H1 (cell line): ENCODE results near the gene TELO2. TPM values are rescaled to one million over a fixed set of nuclear protein-coding genes. Genes with fewer than 3 reads are reported as not detected.

Source experiments
- ASH2L ChIP-seq: fragments of 200-600, 300-600 bp; sonication (generic); IDR thresholded peaks from one replicate; pipeline ENCODE4 v1.7.1; 2017; ENCODE audit warnings: low read length
- POLR2AphosphoS5 ChIP-seq: IDR thresholded peaks from 2 replicates; pipeline ENCODE4 v1.6.1; 2011; ENCODE audit warnings: low read depth, low read length
- ZNF274 ChIP-seq: IDR thresholded peaks from 2 replicates; pipeline ENCODE4 v1.7.0; 2012; ENCODE audit warnings: low read length, borderline replicate concordance; ENCODE audit errors: extremely low read depth
- polyA plus RNA-seq, 7 experiments: library from polyadenylated mRNA; depleted of rRNA in 3 of 7; stranded (reverse) in 5 of 7; unstranded in 2 of 7; fragments of >200 nt in 5 of 7; fragments of 200-250 nt in 2 of 7; gene quantifications; 1 replicate in 5 of 7; 2 replicates in 1 of 7; 4 replicates in 1 of 7; pipeline versions ENCODE4 v1.2.1 to v1.2.3, GENCODE V29; 2011 to 2013; ENCODE audit warnings: missing spikeins in 2 of 7, mixed read lengths in 2 of 7
- total RNA-seq: library from RNA; stranded (reverse); fragmentation: NEBNext Ultra II Directional; extraction: Animal tissue kit (Norgen Biotek cat#: 25700); gene quantifications from 2 replicates; pipeline ENCODE4 v1.2.1, GENCODE V29; 2021

TELO2 gene
- total and polyA plus RNA-seq, 2 of the 8 experiments (the other 6 are each of a cell fraction or from before 2014, with no cell fraction given), result 39.3 to 64.8 TPM

DNA sequence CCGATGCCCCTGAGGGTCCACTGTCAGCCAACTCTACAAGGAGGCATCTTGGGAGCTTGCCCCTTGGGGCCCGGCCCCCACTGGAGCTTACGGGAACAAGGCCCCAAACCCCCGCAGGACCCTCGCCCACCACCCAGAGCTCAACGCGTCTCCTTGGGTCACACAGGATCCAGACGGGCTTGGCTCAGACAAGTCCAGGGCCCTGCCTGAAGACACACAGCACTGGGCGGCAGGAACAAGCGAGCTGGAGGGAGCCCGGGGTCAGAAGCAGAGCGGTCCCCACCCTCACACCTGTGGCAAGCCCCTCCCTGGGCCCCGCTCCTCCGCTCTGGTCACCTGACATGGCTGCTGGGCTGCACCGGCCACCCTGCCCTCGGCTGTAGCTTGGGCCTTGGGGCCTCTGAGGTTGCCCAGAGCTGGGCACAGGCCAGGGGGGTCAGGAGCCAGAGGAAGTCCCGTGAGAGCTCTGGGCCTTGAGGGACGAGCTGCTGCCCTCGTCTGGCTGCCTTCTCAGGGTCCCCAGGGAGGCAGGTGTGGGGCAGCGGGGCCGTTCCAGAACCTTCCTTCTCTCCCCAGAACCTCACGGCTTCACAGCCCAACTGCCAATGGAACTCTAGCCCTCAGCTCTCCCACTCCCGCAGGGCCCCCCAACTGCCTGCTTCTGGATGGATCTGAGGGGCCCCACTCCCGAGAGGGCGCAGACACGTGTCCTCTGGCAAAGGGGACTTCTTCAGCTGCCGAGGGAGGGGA lies 49.0 kb upstream of the TELO2 start, which contains the start of gene CCDC154 (continued):
- TF ChIP-seq POLR2AphosphoS5 (0 out of 2 replicates have a peak, but pooled peaks have one; percentile 20), ZNF274 (no peak), ASH2L (no peak)
